Measurements from ENCODE around the gene ZDHHC16. TPM values are rescaled to one million over a fixed set of nuclear protein-coding genes. Genes with fewer than 3 reads are reported as not detected.

The ZDHHC16 gene
- total and polyA plus RNA-seq, 4 donors, result 18.0 to 27.2 (median 22.9) TPM

- Histone ChIP-seq H3K36me3 (ENCODE audit: control insufficient read depth in 4 of 4, insufficient read depth in 3 of 4, low read depth in 1 of 4, low read length in 3 of 4) (peaks cover 3 to 48% (median 40%) of the 10 kb centered on the region in 4 donors), H3K9me3 (ENCODE audit: control insufficient read depth in 4 of 4, low read length in 3 of 4) (no peaks in the 10 kb centered on the region), H3K4me3 (ENCODE audit: low read depth in 1 of 3, low read length in 3 of 3) (no peak overlapping the region), H3K4me1 (ENCODE audit: control insufficient read depth in 4 of 4, insufficient read depth in 4 of 4, low read length in 3 of 4) (peaks cover 0 to 4% (median 2%) of the 10 kb centered on the region in 4 donors), H3K27me3 (ENCODE audit: control insufficient read depth in 4 of 4, insufficient read depth in 4 of 4, low read length in 3 of 4) (no peaks in the 10 kb centered on the region), H3K27ac (ENCODE audit: low read depth in 1 of 2, low read length in 2 of 2) (no peak overlapping the region), H3K9ac (ENCODE audit: low read depth in 1 of 2, low read length in 2 of 2) (no peak overlapping the region)
- DNase-seq (ENCODE audit: low spot score), result no peak
- WGBS, result 98% methylated on average over 1 of the region's 1 CpG
- TF ChIP-seq RXRA (IDR thresholded peaks at IDR 0.05), result no peak
- no peak for TF ChIP-seq FOXA2 (IDR thresholded peaks at IDR 0.05)
- no peak for TF ChIP-seq RAD21 (IDR thresholded peaks at IDR 0.05)
- TF ChIP-seq NR2F2 (IDR thresholded peaks at IDR 0.05), result no peak
- no peak for TF ChIP-seq CTCF (IDR thresholded peaks at IDR 0.05; ENCODE audit: low read depth, low read length, missing input control)
- no peak for TF ChIP-seq HNF4A (conservative IDR thresholded peaks at IDR 0.05)
- no peak for TF ChIP-seq JUND (IDR thresholded peaks at IDR 0.05)
- no peak for TF ChIP-seq EGR1 (IDR thresholded peaks at IDR 0.05; ENCODE audit: low read depth in 2 of 2)
- TF ChIP-seq SP1 (IDR thresholded peaks at IDR 0.05), result no peak
- no peak for TF ChIP-seq YY1 (IDR thresholded peaks at IDR 0.05)
- no peak for TF ChIP-seq ATF3 (IDR thresholded peaks at IDR 0.05)
- TF ChIP-seq MAX (IDR thresholded peaks at IDR 0.05), result no peak
- TF ChIP-seq ZBTB33 (IDR thresholded peaks at IDR 0.05), result no peak
- TF ChIP-seq REST (IDR thresholded peaks at IDR 0.05), result no peak
- TF ChIP-seq HNF4G (IDR thresholded peaks at IDR 0.05), result no peak
- TF ChIP-seq FOXA1 (IDR thresholded peaks at IDR 0.05), result no peak
- TF ChIP-seq GABPA (IDR thresholded peaks at IDR 0.05 in 1 of 2, conservative IDR thresholded peaks at IDR 0.05 in 1 of 2), result no peak
- no peak for TF ChIP-seq TAF1 (conservative IDR thresholded peaks at IDR 0.05)
Observed at GRCh38 chr10:97434557-97434956, 11.4 kb upstream of the ZDHHC16 start.

Data from liver (tissue), 9 donors.